Stimulated activated CD4-positive, alpha-beta T cell treated with anti-CD3 and anti-CD28 coated beads, Interleukin-4, amount 100 ng/mL, for 1 hour (primary cell): ENCODE measurements around the gene STK31.
A peak's percentile ranks its signal among the peaks of the same experiment; 100 is the strongest.
"Not testable (repeated sequence)": the region's sequence is repeated elsewhere in the genome, so short reads cannot be mapped to it uniquely, and the experiment has no call there.

Experiments
- DNase-seq: peaks from one replicate; pipeline ENCODE4 v3.0.0-alpha.2; 2020

STK31 gene

GRCh38 chr7:23710000-23710399 is at the start of gene STK31:
STK31 (plus strand) TSS chr7:23710219; CDS start chr7:23710286, 67 bp downstream.
- no peak for DNase-seq

- no peak for DNase-seq
Measured at GRCh38 chr7:23661385-23661784, 48.6 kb upstream of the STK31 start.

- DNase-seq, result no peak
Measured at GRCh38 chr7:23662124-23662983, 47.7 kb upstream of the STK31 start.

- no peak for DNase-seq
Measured at GRCh38 chr7:23662984-23663313, 47.1 kb upstream of the STK31 start.

- no peak for DNase-seq
Measured at GRCh38 chr7:23664122-23664521, 45.9 kb upstream of the STK31 start.

GRCh38 chr7:23672033-23672432 is 38.0 kb upstream of the STK31 start:
- DNase-seq, result no peak

- DNase-seq, result peak; percentile 86
Measured at GRCh38 chr7:23679898-23680413, 30.1 kb upstream of the STK31 start, which contains the start of gene FAM221A. FAM221A (plus strand) TSS chr7:23680199; CDS start chr7:23680219, 20 bp downstream.

GRCh38 chr7:23680414-23681405 is 29.3 kb upstream of the STK31 start:
- peak; percentile 48 for DNase-seq

- not testable (repeated sequence) for DNase-seq
Measured at GRCh38 chr7:23684041-23684440, 26.0 kb upstream of the STK31 start.

- DNase-seq, result no peak
Measured at GRCh38 chr7:23685731-23686130, 24.3 kb upstream of the STK31 start.

GRCh38 chr7:23687011-23687410 is 23.0 kb upstream of the STK31 start:
- DNase-seq, result no peak

GRCh38 chr7:23689165-23689564 is 20.9 kb upstream of the STK31 start:
- no peak for DNase-seq

GRCh38 chr7:23691320-23691719 is 18.7 kb upstream of the STK31 start:
- no peak for DNase-seq

- DNase-seq, result no peak
Measured at GRCh38 chr7:23693224-23693623, 16.8 kb upstream of the STK31 start.

- DNase-seq, result peak; percentile 62
Measured at GRCh38 chr7:23696916-23697441, 13.0 kb upstream of the STK31 start.

GRCh38 chr7:23698822-23699221 is 11.2 kb upstream of the STK31 start:
- no peak for DNase-seq

GRCh38 chr7:23700046-23700445 is 10.0 kb upstream of the STK31 start:
- DNase-seq, result no peak

- no peak for DNase-seq
Measured at GRCh38 chr7:23709081-23709750, 803 bp upstream of the STK31 start.

- no peak for DNase-seq
Measured at GRCh38 chr7:23712368-23713284, 2.6 kb downstream of the STK31 start.

GRCh38 chr7:23713285-23714149 is 3.5 kb downstream of the STK31 start:
- DNase-seq, result no peak

GRCh38 chr7:23714150-23714464 is 4.1 kb downstream of the STK31 start:
- DNase-seq, result no peak
